Measurements from ENCODE around the gene ADGRE3. TPM values are rescaled to one million over a fixed set of nuclear protein-coding genes. Genes with fewer than 3 reads are reported as not detected.

Gene ADGRE3, protein sequence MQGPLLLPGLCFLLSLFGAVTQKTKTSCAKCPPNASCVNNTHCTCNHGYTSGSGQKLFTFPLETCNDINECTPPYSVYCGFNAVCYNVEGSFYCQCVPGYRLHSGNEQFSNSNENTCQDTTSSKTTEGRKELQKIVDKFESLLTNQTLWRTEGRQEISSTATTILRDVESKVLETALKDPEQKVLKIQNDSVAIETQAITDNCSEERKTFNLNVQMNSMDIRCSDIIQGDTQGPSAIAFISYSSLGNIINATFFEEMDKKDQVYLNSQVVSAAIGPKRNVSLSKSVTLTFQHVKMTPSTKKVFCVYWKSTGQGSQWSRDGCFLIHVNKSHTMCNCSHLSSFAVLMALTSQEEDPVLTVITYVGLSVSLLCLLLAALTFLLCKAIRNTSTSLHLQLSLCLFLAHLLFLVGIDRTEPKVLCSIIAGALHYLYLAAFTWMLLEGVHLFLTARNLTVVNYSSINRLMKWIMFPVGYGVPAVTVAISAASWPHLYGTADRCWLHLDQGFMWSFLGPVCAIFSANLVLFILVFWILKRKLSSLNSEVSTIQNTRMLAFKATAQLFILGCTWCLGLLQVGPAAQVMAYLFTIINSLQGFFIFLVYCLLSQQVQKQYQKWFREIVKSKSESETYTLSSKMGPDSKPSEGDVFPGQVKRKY
- total RNA-seq, result under 0.01 TPM in 1 of 2 replicates, not detected in the other

DNA sequence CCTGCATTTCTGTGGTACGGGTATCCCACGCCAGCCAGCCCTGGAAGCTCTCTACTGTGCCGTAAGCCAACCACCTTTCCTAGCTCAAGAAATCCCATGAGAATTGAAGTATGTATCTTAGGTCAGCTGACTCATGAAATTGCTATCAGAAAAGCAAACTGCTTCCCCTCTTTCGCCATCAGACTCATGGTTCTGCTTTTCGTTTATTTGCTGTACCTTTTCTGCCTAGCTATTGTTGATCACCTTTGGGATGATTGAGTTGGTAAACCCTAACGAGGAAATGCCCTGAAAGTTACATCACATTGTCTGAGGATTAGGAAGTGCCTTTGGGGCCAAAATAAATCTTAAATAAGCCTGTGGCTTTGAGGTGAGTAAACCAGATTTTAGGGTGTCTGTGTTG lies at the start of gene ADGRE3:
Gene ADGRE3 (minus strand): TSS at position 81 of the 400 bp plus-strand sequence. CDS start 74 bp downstream, at position 7.

DNA sequence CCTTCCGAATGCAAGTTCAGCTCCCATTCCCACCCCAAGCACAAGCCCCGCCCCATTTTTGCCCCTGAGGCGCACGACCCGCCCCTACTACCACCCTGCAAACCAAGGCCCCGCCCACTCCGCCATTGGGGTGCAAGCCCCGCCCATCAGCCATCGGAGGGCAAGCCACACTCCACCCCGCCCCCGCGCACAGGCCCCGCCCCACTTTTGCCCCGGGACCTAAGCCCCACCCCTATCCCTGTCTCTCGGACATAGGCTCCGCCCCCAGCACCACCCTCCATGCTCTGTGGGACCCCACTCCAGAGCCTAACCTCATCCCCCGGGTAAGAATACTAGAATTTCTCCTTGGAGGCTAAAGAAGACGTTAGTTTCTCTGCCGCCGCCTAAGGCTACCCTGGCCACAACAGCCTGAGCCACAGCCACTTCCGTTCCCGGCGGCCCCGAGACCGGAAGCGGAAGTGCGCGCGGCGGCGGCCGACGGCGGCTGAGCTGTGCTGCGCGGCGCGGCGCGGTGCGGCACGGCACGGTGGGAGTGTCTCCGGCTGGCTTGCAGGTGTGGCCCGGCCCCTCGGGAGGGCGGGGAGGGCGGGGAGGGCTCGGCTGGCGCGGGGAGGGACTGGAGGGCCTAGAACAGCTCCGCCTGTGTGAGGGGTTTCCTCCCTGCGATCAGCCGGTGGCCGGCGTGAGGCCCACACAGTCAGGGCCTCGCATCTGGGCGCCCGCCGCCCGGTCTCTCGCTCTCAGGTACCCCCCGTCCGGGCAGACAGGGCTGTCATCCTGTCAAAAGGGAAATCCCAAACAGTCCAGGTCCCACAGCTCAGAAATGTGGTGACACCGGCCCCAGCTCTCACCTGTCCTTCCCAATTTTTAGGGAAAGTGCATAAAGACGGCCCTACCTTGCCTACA lies 15.2 kb upstream of the ADGRE3 start, which contains the start of gene ZNF333:
Gene ZNF333 (plus strand): TSS at position 451 of the 906 bp plus-strand sequence. CDS start 3,444 bp downstream, outside the sequence.

DNA sequence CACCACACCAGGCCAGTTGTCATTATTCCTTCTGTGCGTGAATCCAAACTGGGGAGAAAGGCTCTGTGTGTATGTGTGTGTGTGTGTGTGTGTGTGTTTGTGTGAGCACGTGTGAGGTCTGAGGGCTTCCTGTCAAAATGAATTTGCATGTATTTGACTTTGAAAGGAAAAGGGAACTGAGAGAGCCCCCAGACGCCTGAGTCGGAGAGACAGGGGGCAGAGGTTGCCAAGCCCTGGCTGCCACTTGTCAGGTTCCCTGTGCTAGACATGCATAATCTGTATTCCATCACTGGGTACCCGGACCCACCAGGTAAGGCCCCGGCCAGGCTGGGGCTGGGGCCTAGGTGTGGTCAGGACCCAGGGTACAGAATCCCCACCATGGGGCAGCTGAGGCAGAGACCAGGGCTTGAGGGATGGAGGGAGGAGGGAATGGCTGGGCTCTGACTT lies 91.7 kb downstream of the ADGRE3 start, which contains the start of gene CLEC17A:
Gene CLEC17A (plus strand): TSS at position 191 of the 447 bp plus-strand sequence. CDS start 77 bp downstream, at position 268.

DNA sequence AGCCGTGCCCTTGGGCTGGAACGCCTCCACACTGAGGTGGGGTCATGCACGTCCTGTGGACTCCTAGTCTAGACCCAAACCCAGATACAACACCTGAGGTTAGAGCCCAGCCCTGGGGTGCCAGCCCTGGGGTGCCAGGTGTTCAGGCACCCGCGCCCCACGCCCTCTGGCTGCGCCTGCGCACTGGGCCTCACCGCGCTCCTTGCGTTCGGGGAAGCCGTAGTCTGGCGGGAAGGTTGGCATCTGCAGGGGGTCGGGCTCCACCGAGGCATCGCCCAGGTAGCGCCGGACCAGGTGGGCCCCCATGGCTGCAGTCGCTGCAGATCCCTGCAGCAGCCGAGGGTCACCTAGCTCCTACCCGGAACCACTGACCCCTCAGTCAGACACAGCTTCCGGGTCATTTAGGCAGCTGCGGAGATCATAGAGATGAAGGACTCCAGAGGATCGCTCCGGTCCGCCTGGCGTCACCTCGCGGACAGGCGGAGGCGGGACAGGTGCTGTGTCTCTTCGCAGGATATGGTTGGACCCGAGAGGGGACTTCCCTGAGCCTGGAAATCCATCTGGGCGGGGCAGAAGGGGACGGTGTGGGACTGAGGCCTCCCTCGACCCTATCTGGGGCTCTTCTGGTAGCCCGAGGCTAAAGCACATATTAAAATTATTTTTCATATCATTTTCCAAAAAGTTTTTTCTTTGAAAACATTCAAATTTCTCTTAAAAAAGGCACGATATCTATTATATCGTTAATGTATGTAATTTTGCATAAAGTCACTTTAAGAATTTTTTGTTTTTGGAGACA lies 102.8 kb downstream of the ADGRE3 start, which contains the start of gene NDUFB7:
Gene NDUFB7 (minus strand): TSS at position 372 of the 796 bp plus-strand sequence. CDS start 66 bp downstream, at position 306.

Small RNAs within 50 kb of the gene (small RNA-seq; reads per million reads assigned to genes)
- gene AC022149.2 (not detected), gene RN7SL842P (not detected)

Other genes starting within 250 kb of the ADGRE3 start
- 126 and 147 TPM in 2 replicates for gene PKN1, start 241.5 kb downstream of the ADGRE3 start, total RNA-seq
- 1.8 and 12.5 TPM in 2 replicates for gene PTGER1, start 199.5 kb downstream of the ADGRE3 start, total RNA-seq
- gene GIPC1, start 178.7 kb downstream of the ADGRE3 start, total RNA-seq, result 82.7 and 112 TPM in 2 replicates
- gene DNAJB1, start 156.4 kb downstream of the ADGRE3 start, total RNA-seq, result 58.4 and 66.5 TPM in 2 replicates
- gene TECR, start 145.2 kb downstream of the ADGRE3 start, total RNA-seq, result 39.1 and 40.1 TPM in 2 replicates
- gene NDUFB7, start 102.8 kb downstream of the ADGRE3 start, total RNA-seq, result 200 and 337 TPM in 2 replicates
- under 0.01 TPM in 1 of 2 replicates, not detected in the other for gene CLEC17A, start 91.8 kb downstream of the ADGRE3 start, total RNA-seq
- 15.8 and 20.7 TPM in 2 replicates for gene ZNF333, start 15.2 kb upstream of the ADGRE3 start, total RNA-seq
- gene ADGRE2, start 103.7 kb upstream of the ADGRE3 start, total RNA-seq, result 1.1 and 3.7 TPM in 2 replicates
- not detected in 2 replicates for gene OR7A5, start 160.3 kb upstream of the ADGRE3 start, total RNA-seq
- gene OR7C1, start 160.3 kb upstream of the ADGRE3 start, total RNA-seq, result not detected in 2 replicates
- gene OR7A10, start 174.1 kb upstream of the ADGRE3 start, total RNA-seq, result not detected in 2 replicates
- not detected in 2 replicates for gene OR7A17, start 211.3 kb upstream of the ADGRE3 start, total RNA-seq

Data from subcutaneous preadipocyte (primary cell).